Left forelimb (tissue), 1 donor: ENCODE results near the gene RAX2.

Source experiments
- DNase-seq: peaks from one replicate; pipeline ENCODE4 v3.0.0-alpha.2; 2018; ENCODE audit warnings: low spot score

The RAX2 gene

GRCh38 chr19:3730457-3730958 is 41.5 kb downstream of the RAX2 start:
- DNase-seq: no peak

- no peak for DNase-seq
Observed at GRCh38 chr19:3725640-3726310, 46.3 kb downstream of the RAX2 start.

GRCh38 chr19:3725121-3725520 is 46.9 kb downstream of the RAX2 start:
- no peak for DNase-seq

- DNase-seq: no peak
Observed at GRCh38 chr19:3723883-3724282, 48.1 kb downstream of the RAX2 start.

GRCh38 chr19:3723110-3723488 is 48.9 kb downstream of the RAX2 start:
- no peak for DNase-seq

GRCh38 chr19:3722443-3723109 is 49.5 kb downstream of the RAX2 start:
- DNase-seq: no peak

GRCh38 chr19:3721887-3722442 is 50.1 kb downstream of the RAX2 start:
- no peak for DNase-seq

GRCh38 chr19:3721131-3721886 is 50.7 kb downstream of the RAX2 start:
- peak; percentile 83 for DNase-seq

- DNase-seq: no peak
Observed at GRCh38 chr19:3720349-3720917, 51.6 kb downstream of the RAX2 start.

GRCh38 chr19:3719868-3720267 is 52.2 kb downstream of the RAX2 start:
- no peak for DNase-seq
